HepG2 (cell line): ENCODE data around the gene CYSTM1. TPM values are rescaled to one million over a fixed set of nuclear protein-coding genes. Genes with fewer than 3 reads are reported as not detected.
A peak's percentile ranks its signal among the peaks of the same experiment; 100 is the strongest.

ENCODE experiments used
- CREB1 ChIP-seq, 2 experiments: fragments of 450-650 bp in 1 of 2; IDR thresholded peaks; 2 replicates each; pipeline ENCODE4 v1.6.1; 2016 to 2017; ENCODE audit warnings: control low read depth in 1 of 2, mild to moderate bottlenecking in 1 of 2, missing compliant biosample characterization in 1 of 2, missing genetic modification characterization in 1 of 2
- CREM ChIP-seq, 2 experiments: sonication (generic) in 1 of 2; formaldehyde crosslinking in 1 of 2; IDR thresholded peaks; 2 replicates each; pipeline versions ENCODE4 v1.4.0 to v1.6.1; 2016 to 2020; ENCODE audit warnings: antibody characterized with exemption in 1 of 2, mild to moderate bottlenecking in 1 of 2, missing genetic modification reagents in 1 of 2
- FOSL2 ChIP-seq: sonication (generic); formaldehyde crosslinking; IDR thresholded peaks from 2 replicates; pipeline ENCODE4 v1.4.0; 2020; ENCODE audit warnings: missing genetic modification reagents
- GFI1 ChIP-seq: sonication (generic); formaldehyde crosslinking; IDR thresholded peaks from 2 replicates; pipeline ENCODE4 v1.5.0; 2020; ENCODE audit warnings: missing genetic modification reagents, mild to moderate bottlenecking, borderline replicate concordance
- HNF4A ChIP-seq: sonication (generic); formaldehyde crosslinking; IDR thresholded peaks from 2 replicates; pipeline ENCODE4 v1.4.0; 2020; ENCODE audit warnings: missing genetic modification reagents
- HNF4G ChIP-seq, 2 experiments: sonication (generic) in 1 of 2; formaldehyde crosslinking in 1 of 2; IDR thresholded peaks; 2 replicates each; pipeline versions ENCODE4 v1.4.0 to v1.6.1; 2011 to 2020; ENCODE audit warnings: borderline replicate concordance in 2 of 2, low read depth in 2 of 2, mild to moderate bottlenecking in 2 of 2, low read length in 1 of 2, missing genetic modification reagents in 1 of 2, moderate library complexity in 1 of 2
- POGZ ChIP-seq: sonication (generic); formaldehyde crosslinking; IDR thresholded peaks from 2 replicates; pipeline ENCODE4 v1.4.0; 2020; ENCODE audit warnings: mild to moderate bottlenecking, missing genetic modification reagents
- RFX3 ChIP-seq: IDR thresholded peaks from 2 replicates; pipeline ENCODE4 v1.6.1; 2016; ENCODE audit warnings: missing biosample characterization, missing genetic modification reagents
- SAP130 ChIP-seq: IDR thresholded peaks from 2 replicates; pipeline ENCODE4 v1.6.1; 2016; ENCODE audit warnings: low read depth
- SIN3B ChIP-seq: fragments of 150-350 bp; IDR thresholded peaks from 2 replicates; pipeline ENCODE4 v1.6.1; 2014; ENCODE audit warnings: low read length
- ZNF556 ChIP-seq: sonication (generic); formaldehyde crosslinking; IDR thresholded peaks from 2 replicates; pipeline ENCODE4 v1.4.0; 2020; ENCODE audit warnings: mild to moderate bottlenecking, missing genetic modification reagents, borderline replicate concordance
- ZNF616 ChIP-seq: sonication (generic); formaldehyde crosslinking; IDR thresholded peaks from 2 replicates; pipeline ENCODE4 v1.5.0; 2020; ENCODE audit warnings: low read depth, mild to moderate bottlenecking, missing genetic modification reagents
- polyA plus RNA-seq, 8 experiments: library from polyadenylated mRNA; depleted of rRNA in 3 of 8; stranded (reverse) in 7 of 8; unstranded in 1 of 8; fragments of >200 nt; fragmentation: Illumina TruSeq in 4 of 8; extraction: Trizol in 4 of 8; gene quantifications; 2 replicates each; pipeline versions ENCODE4 v1.2.1 to v1.2.3, GENCODE V29; 2011 to 2016; ENCODE audit warnings: low read depth in 4 of 8, missing spikeins in 1 of 8, mixed read lengths in 1 of 8; ENCODE audit not compliant: insufficient read depth in 1 of 8
- total RNA-seq, 5 experiments: library from RNA; depleted of rRNA; stranded (reverse); fragments of >200 nt; fragmentation: Illumina TruSeq; extraction: Trizol; gene quantifications; 2 replicates each; pipeline ENCODE4 v1.2.3, GENCODE V29; 2016; ENCODE audit warnings: low read depth in 1 of 5
- TF ChIP-seq, protein P1 (sequence below): sonication (generic); formaldehyde crosslinking; IDR thresholded peaks from 2 replicates; pipeline ENCODE4 v1.8.0; 2022; ENCODE audit warnings: missing genetic modification reagents, mild to moderate bottlenecking, moderate library complexity, borderline replicate concordance
- TF ChIP-seq, protein P2 (sequence below): IDR thresholded peaks from 2 replicates; pipeline ENCODE4 v1.6.1; 2016; ENCODE audit warnings: low read depth, missing genetic modification reagents, missing compliant biosample characterization
- TF ChIP-seq, protein P3 (sequence below): IDR thresholded peaks from 2 replicates; pipeline ENCODE4 v1.6.1; 2016; ENCODE audit warnings: low read depth
- TF ChIP-seq, protein P4 (sequence below): IDR thresholded peaks from 2 replicates; pipeline ENCODE4 v1.6.1; 2012; ENCODE audit warnings: inconsistent platforms

CYSTM1 gene
- total and polyA plus RNA-seq, 2 of the 13 experiments (the other 11 are each of a cell fraction or from before 2014, with no cell fraction given), result 40.0 to 73.4 TPM

DNA sequence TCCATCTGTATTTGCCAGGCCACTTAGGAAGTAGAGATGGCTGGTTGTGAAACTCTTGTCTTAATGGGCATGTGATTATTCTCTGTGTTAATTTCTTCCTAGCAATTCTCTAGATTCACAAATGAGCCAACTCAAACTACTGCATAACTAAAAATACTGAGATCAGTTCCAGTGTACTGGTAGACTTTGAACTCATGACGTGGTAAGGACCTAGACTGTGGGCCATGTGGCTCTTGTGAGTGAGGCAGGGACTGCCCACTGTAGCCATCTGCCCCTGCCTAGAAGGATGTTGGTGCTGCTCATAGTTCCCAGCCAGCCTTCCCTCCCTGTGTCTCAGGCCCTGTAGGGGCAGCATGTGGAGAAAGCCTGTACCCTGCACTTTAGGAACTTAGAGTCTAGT, 47.4 kb downstream of the CYSTM1 start (continued):
- TF ChIP-seq, protein P1, sequence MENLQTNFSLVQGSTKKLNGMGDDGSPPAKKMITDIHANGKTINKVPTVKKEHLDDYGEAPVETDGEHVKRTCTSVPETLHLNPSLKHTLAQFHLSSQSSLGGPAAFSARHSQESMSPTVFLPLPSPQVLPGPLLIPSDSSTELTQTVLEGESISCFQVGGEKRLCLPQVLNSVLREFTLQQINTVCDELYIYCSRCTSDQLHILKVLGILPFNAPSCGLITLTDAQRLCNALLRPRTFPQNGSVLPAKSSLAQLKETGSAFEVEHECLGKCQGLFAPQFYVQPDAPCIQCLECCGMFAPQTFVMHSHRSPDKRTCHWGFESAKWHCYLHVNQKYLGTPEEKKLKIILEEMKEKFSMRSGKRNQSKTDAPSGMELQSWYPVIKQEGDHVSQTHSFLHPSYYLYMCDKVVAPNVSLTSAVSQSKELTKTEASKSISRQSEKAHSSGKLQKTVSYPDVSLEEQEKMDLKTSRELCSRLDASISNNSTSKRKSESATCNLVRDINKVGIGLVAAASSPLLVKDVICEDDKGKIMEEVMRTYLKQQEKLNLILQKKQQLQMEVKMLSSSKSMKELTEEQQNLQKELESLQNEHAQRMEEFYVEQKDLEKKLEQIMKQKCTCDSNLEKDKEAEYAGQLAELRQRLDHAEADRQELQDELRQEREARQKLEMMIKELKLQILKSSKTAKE (CRISPR knock-in tag), result no peak
- TF ChIP-seq POGZ (no peak), SIN3B (no peak), ZNF556 (CRISPR knock-in tag) (no peak), RFX3 (CRISPR knock-in tag) (no peak), ZNF616 (CRISPR knock-in tag) (no peak), GFI1 (CRISPR knock-in tag) (no peak), HNF4G (IDR thresholded peaks at IDR 0.05; ENCODE audit: borderline replicate concordance, low read depth, low read length) (peak; percentile 26; the same call in 1 of the 2 replicates), HNF4G (CRISPR knock-in tag; IDR thresholded peaks at IDR 0.05; ENCODE audit: borderline replicate concordance, low read depth) (no peak), HNF4A (CRISPR knock-in tag) (peak; percentile 66), FOSL2 (CRISPR knock-in tag) (no peak), CREM (IDR thresholded peaks at IDR 0.05) (peak; percentile 19; the same call in 1 of the 2 replicates), CREM (CRISPR knock-in tag; IDR thresholded peaks at IDR 0.05) (no peak), CREB1 (IDR thresholded peaks at IDR 0.05) (peak; percentile 33), CREB1 (CRISPR knock-in tag; IDR thresholded peaks at IDR 0.05) (no peak), SAP130 (CRISPR knock-in tag) (peak; percentile 33; the same call in 1 of the 2 replicates)
- TF ChIP-seq, protein P2, sequence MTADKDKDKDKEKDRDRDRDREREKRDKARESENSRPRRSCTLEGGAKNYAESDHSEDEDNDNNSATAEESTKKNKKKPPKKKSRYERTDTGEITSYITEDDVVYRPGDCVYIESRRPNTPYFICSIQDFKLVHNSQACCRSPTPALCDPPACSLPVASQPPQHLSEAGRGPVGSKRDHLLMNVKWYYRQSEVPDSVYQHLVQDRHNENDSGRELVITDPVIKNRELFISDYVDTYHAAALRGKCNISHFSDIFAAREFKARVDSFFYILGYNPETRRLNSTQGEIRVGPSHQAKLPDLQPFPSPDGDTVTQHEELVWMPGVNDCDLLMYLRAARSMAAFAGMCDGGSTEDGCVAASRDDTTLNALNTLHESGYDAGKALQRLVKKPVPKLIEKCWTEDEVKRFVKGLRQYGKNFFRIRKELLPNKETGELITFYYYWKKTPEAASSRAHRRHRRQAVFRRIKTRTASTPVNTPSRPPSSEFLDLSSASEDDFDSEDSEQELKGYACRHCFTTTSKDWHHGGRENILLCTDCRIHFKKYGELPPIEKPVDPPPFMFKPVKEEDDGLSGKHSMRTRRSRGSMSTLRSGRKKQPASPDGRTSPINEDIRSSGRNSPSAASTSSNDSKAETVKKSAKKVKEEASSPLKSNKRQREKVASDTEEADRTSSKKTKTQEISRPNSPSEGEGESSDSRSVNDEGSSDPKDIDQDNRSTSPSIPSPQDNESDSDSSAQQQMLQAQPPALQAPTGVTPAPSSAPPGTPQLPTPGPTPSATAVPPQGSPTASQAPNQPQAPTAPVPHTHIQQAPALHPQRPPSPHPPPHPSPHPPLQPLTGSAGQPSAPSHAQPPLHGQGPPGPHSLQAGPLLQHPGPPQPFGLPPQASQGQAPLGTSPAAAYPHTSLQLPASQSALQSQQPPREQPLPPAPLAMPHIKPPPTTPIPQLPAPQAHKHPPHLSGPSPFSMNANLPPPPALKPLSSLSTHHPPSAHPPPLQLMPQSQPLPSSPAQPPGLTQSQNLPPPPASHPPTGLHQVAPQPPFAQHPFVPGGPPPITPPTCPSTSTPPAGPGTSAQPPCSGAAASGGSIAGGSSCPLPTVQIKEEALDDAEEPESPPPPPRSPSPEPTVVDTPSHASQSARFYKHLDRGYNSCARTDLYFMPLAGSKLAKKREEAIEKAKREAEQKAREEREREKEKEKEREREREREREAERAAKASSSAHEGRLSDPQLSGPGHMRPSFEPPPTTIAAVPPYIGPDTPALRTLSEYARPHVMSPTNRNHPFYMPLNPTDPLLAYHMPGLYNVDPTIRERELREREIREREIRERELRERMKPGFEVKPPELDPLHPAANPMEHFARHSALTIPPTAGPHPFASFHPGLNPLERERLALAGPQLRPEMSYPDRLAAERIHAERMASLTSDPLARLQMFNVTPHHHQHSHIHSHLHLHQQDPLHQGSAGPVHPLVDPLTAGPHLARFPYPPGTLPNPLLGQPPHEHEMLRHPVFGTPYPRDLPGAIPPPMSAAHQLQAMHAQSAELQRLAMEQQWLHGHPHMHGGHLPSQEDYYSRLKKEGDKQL (CRISPR knock-in tag), result no peak
- TF ChIP-seq, protein P3, sequence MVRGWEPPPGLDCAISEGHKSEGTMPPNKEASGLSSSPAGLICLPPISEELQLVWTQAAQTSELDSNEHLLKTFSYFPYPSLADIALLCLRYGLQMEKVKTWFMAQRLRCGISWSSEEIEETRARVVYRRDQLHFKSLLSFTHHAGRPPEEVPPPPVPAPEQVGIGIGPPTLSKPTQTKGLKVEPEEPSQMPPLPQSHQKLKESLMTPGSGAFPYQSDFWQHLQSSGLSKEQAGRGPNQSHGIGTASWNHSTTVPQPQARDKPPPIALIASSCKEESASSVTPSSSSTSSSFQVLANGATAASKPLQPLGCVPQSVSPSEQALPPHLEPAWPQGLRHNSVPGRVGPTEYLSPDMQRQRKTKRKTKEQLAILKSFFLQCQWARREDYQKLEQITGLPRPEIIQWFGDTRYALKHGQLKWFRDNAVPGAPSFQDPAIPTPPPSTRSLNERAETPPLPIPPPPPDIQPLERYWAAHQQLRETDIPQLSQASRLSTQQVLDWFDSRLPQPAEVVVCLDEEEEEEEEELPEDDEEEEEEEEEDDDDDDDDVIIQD, result peak; percentile 55; the same call in 1 of the 2 replicates
- TF ChIP-seq, protein P4, sequence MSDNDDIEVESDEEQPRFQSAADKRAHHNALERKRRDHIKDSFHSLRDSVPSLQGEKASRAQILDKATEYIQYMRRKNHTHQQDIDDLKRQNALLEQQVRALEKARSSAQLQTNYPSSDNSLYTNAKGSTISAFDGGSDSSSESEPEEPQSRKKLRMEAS, result peak; percentile 41; the same call in 1 of the 2 replicates
